Stimulated activated naive CD4-positive, alpha-beta T cell treated with Interleukin-2 at 50 U/mL for 16 hours (primary cell): ENCODE data around the gene FAM120AOS.

Source experiments
- DNase-seq: peaks from one replicate; lab custom pipeline; 2025; lab: John Stamatoyannopoulos, UW

Gene FAM120AOS

DNA sequence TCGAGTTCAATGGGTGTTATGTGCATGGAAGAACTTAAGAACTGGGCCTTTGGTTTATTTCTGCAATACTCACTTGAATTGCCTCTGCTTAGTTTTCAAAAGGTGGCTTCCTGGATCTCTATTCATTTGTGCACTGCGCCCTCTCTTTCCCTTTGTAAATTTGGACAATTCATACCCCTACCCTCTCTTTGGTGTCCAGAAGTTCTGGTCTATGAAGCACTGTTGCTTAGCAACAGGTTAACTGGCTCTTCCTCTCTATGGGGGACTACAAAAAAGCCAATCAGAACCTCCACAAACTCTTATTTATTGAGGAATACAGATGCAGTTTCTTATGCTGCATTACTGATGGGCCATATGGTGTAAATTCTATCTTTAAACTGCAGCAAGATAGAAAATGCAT is 15.4 kb downstream of the FAM120AOS start:
- no peak for DNase-seq

GRCh38 chr9:93436655-93437407 is 16.6 kb downstream of the FAM120AOS start:
- no peak for DNase-seq

- no peak for DNase-seq
These were observed 17.2 kb downstream of the FAM120AOS start for GRCh38 chr9:93436218-93436617.

GRCh38 chr9:93435386-93435785 is 18.0 kb downstream of the FAM120AOS start:
- no peak for DNase-seq

- DNase-seq = no peak
These were observed 19.3 kb downstream of the FAM120AOS start for GRCh38 chr9:93434056-93434455.

- no peak for DNase-seq
These were observed 20.4 kb downstream of the FAM120AOS start for GRCh38 chr9:93432964-93433363.

DNA sequence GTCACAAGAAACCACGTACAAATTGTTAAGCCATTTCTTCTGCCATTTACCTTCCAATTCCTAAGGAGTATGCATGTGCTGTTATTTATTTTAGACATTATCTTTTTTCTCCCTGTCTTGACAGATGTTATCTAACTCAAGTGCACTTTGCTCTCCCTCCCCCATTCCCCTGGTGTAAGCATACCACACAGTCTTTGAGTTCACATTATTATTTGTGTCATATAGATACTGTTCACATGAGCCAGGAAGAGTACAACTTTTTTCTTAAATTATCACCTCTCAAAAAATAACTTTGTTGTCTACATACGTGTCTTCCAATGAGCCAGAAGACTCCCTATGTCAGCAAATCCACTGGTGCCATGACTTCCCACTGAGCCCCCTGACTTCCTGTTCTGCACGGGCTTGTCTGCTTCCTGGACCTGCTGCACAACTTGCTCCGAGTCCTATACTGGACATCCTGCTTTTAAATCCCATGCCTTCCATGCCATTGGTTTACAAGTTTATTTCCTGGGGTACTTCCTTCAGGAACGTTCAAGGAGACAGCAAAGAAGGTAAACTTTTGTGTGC is 21.8 kb downstream of the FAM120AOS start:
- no peak for DNase-seq

DNA sequence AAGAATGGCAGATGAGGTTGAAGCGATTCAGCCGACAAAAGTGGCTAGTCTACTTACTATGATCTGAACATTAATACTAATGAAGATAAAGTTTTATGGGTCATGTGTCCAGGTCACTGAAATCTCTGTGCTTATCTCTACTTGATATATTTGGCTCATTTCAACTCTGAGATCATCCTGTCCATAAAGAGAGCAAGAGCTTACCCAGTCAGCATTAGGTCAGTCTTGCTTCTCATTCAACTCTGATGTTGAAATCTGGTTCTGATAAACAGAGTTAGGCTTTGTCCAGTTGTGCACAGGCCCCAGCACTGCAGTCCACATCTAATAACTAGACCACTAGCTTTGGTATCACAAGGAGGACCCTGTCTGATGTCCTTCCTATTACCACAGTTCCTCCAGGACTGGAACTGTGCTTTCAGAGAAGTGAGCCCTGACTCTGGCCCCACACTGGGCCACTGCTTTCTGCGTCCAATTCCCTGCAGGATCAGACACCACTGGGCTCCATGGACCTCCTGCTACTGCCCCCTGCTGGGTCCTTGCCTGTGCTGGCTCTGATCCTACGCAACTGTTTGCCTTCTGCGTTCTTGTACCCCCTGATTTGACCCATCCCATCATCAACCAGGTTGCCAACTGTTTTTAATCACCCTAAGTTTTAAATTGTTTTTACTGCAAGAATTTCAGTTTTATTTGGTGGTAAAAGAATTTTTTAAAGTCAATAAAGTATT is 25.6 kb downstream of the FAM120AOS start:
- no peak for DNase-seq

DNA sequence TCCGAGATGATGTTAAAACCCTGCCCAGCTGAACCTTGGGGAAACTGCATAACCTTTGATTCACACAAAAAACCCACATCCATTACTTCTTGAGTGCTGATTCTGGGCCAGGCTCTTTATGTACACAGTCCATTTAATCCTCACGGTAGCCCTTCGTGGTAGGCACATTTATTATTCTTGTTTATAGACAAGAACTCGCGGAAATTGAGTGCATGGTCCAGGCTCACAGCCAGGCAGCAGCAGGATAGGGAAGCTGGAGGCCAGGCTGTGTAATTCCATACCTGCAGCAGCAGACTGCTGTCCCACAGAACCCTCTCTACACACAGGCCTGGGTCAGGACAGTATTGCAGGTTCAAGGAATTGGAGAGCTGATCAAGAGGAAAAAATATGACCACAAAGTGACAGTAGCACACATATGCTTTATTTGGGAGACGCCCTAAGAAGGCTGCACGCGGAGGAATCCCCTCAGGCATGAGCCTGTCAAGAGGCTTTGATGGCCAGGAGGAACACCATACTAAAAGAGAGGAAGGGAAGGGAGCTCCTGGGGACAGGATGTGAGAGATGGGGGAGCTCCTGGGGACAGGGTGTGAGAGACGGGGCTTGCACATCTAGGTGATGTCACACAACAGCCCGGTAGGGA is 30.3 kb downstream of the FAM120AOS start:
- no peak for DNase-seq

- DNase-seq = no peak
These were observed 34.4 kb downstream of the FAM120AOS start for GRCh38 chr9:93419023-93419422.

- DNase-seq = no peak
These were observed 35.8 kb downstream of the FAM120AOS start for GRCh38 chr9:93417538-93417937.

GRCh38 chr9:93416530-93417235 is 36.7 kb downstream of the FAM120AOS start:
- DNase-seq = no peak

- no peak for DNase-seq
These were observed 38.1 kb downstream of the FAM120AOS start for GRCh38 chr9:93415176-93415690.

DNA sequence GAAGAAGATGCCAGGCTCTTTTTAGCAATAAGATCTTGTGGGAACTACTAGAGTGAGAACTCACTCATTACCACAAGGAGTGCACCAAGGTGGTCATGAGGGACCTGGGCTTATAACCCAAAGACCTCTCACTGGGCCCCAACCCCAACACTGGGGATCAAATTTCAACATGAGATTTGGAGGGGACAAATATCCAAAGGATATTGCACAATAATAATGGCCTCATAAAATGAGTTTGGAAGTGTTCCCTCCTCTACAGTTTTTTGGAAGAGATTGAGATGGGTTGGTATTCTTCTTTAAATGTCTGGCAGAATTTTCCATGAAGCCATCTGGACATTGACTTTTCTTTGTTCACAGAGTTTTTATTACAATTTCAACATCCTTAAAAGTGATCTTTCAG is 39.9 kb downstream of the FAM120AOS start:
- no peak for DNase-seq

- no peak for DNase-seq
These were observed 47.0 kb downstream of the FAM120AOS start for GRCh38 chr9:93406371-93406770.

DNA sequence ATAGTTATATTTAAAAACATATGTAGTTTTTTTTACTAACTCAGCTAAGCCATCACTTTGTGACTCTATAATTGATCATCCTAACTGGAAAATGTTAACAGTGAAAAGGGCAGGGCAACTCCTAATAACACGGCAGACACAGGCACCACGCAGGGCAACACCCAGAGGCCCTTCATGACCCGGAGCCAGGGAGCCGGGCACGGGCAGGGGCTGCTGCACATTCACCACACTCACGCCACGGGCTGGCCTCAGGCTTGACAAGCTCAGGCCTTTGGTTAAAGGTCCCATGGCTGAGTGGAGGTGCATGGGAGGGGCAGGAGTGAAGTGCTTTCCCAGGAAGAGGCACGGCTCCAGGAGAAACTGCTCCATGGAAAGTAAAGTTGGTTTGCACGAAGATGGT is 54.9 kb downstream of the FAM120AOS start:
- DNase-seq = no peak

GRCh38 chr9:93397661-93398373 is 55.6 kb downstream of the FAM120AOS start:
- DNase-seq = no peak
